HK-2 (cell line): Measurements from ENCODE around the gene ZFYVE9.
A peak's percentile ranks its signal among the peaks of the same experiment; 100 is the strongest.
"Not testable (repeated sequence)": the region's sequence is repeated elsewhere in the genome, so short reads cannot be mapped to it uniquely, and the experiment has no call there.

Experiments used
- DNase-seq: peaks from one replicate; pipeline ENCODE4 v3.0.0-alpha.2; 2018; ENCODE audit not compliant: unreplicated experiment

Gene ZFYVE9, protein sequence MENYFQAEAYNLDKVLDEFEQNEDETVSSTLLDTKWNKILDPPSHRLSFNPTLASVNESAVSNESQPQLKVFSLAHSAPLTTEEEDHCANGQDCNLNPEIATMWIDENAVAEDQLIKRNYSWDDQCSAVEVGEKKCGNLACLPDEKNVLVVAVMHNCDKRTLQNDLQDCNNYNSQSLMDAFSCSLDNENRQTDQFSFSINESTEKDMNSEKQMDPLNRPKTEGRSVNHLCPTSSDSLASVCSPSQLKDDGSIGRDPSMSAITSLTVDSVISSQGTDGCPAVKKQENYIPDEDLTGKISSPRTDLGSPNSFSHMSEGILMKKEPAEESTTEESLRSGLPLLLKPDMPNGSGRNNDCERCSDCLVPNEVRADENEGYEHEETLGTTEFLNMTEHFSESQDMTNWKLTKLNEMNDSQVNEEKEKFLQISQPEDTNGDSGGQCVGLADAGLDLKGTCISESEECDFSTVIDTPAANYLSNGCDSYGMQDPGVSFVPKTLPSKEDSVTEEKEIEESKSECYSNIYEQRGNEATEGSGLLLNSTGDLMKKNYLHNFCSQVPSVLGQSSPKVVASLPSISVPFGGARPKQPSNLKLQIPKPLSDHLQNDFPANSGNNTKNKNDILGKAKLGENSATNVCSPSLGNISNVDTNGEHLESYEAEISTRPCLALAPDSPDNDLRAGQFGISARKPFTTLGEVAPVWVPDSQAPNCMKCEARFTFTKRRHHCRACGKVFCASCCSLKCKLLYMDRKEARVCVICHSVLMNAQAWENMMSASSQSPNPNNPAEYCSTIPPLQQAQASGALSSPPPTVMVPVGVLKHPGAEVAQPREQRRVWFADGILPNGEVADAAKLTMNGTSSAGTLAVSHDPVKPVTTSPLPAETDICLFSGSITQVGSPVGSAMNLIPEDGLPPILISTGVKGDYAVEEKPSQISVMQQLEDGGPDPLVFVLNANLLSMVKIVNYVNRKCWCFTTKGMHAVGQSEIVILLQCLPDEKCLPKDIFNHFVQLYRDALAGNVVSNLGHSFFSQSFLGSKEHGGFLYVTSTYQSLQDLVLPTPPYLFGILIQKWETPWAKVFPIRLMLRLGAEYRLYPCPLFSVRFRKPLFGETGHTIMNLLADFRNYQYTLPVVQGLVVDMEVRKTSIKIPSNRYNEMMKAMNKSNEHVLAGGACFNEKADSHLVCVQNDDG (N-terminal part only)

GRCh38 chr1:52141513-52142219, at the start of gene ZFYVE9:
TSS of gene ZFYVE9 (plus strand) at chr1:52142089. CDS start at chr1:52233207, 91,118 bp downstream.
- DNase-seq: peak; percentile 79

- not testable (repeated sequence) for DNase-seq
These were observed 47.6 kb upstream of the ZFYVE9 start for GRCh38 chr1:52094300-52094699.

DNA sequence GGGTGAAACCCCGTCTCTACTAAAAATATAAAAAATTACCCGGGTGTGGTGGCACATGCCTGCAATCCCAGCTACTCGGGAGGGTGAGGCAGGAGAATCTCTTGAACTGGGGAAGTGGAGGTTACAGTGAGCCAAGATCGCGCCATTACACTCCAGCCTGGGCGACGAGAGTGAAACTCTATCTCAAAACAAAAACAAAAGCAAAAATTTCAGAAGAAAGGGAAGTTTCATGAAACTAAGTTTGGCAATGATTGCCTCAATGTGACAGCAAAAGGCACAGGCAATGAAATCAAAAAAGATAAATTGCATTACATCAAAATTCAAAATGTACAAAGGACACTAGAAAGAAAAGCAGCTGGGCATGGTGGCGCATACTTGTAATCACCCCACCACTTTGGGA, 45.7 kb upstream of the ZFYVE9 start:
- DNase-seq: no peak

DNA sequence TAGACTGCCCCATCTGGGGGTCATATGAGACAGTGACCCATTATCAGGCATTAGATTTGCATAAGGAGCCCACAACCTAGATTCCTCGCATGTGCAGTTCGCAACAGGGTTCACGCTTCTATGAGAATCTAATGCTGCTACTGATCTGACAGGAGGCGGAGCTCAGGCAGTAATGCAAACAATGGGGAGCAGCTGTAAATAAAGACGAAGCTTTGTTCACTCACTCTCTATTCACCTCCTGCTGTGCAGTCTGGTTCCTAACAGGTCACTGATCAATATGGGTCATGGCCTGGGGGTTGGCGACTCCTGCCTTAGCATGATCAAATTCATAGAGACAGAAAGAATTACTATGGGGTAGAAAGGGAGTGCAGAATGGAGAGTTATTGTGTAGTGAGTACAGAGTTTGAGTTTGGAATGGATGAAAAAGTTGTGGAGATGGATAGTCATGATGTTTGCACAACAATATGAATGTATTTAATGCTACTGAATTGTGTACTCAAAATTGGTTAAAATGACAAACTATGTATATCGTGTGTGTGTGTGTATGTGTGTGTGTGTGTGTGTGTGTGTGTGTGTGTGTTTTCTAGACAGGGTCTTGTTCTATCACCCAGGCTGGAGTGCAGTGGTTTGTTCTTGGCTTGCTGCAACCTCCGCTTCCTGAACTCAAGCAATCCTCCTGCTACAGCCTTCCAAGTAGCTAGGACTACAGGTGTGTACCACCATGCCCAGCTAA, 43.6 kb upstream of the ZFYVE9 start:
- no peak for DNase-seq

DNA sequence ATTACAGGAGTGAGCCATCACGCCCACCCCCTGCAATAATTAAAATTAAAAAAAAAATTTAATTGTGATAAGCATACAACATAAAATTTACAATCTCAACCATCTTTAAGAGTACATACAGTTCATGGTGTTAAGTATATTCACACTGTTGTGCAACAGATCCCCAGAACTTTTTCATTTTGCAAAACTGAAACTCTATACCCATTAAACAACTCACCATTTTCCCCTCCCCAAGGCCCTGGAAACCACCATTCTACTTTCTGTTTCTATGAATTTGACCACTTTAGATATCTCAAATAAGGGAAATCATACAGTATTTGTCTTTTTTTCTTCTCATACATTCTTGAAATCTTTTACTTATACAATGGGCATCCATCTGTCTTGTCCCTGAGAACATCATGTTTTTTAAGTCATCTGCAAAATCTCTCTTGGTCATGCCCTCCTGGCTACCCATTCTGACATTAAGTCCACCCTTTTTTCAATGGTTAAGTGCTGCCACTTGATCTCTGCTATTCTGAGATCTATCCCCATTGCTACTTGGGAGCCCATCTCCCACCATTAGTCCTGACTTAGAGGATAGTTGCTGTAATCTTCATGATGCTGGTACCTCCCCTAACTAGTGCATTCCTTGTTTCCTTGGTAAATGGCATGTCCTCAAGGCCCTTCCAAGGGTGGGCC, 39.4 kb upstream of the ZFYVE9 start:
- DNase-seq: no peak

GRCh38 chr1:52111492-52111891, 30.4 kb upstream of the ZFYVE9 start:
- DNase-seq: no peak

DNA sequence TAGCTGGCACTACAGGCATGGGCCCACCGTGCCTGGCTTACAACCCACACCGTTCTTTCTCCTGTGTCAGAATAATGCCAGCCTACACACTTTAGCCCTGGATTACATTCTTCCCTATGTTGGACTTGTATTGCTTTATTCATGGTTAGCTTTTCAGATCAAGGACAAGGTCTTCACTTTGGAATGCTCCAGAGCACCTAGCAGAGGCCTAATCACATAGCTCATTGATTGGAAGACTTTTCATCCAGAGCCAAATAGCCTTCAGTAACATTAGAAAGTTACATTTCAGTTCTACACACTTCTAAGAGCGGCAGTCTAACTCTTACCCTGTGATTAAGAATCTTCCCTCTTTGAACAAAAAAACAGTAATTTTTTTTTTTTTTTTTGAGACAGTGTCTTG, 29.4 kb upstream of the ZFYVE9 start:
- DNase-seq: no peak

GRCh38 chr1:52119301-52120079, 22.4 kb upstream of the ZFYVE9 start:
- no peak for DNase-seq

DNA sequence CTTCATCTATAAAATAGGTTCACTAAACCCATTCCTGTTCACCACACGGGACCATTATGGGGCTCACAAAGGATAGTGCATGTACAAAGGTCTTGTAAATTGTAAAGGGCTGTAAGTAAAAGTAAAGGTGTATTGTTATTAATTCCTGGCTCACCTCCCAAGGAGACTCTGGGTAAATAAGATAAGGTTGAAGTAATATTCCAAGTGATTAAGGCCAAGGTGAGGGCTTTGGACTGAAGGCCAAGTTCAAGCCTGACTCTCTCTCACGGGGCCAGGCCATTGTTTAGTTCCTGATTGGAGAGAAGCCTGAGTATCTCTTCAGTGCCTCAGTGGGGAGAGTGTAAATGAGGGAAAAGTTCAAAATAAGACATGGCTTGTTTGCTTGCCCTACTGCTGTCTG, 19.5 kb upstream of the ZFYVE9 start:
- no peak for DNase-seq

GRCh38 chr1:52123622-52124021, 18.3 kb upstream of the ZFYVE9 start:
- no peak for DNase-seq

GRCh38 chr1:52125736-52126359, 16.0 kb upstream of the ZFYVE9 start:
- no peak for DNase-seq

DNA sequence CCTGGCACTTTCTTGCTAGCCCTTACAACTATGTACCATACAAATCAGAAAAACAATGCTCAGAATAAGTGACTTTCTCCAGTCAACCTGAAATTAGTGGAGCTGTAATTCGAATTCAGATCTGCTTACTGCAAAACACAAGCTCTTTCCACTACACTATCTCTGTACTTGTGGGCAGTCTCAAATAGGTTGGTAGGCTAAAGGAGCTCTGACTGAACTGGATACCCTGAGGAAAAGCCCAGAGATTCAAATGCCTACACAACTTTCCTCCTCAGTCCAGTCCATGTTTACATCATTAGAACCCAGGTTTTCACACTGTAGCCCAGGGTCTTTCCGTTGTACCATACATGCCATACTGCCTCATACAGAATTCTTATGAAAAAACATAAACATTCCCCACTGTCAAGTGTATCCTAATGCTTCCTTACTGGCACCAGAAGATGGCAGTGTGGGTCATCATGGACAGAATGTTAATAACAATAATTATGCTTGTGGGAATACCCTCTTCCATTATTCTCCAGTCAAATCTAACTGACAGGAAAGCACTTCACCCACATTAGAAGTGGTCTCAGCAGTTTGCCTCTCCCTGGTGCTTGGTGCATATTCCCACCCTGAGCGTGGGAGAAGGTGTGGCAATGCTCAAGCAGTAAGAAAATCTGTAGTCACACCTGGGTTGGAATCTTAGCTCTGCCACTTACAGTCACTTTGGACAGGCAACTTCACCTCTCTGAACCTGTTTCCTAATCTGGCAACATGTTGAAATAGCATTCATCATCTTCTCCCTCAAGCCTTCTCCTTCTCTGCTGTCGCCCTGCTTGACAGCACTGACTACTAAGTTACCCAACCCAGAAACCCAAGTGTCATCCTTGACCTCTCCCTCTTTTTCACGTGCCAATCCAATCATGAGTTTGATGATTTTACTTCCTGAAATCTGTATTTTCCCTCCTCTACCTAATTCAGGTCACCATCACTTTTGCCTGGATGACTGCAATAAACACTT, 14.4 kb upstream of the ZFYVE9 start:
- no peak for DNase-seq

DNA sequence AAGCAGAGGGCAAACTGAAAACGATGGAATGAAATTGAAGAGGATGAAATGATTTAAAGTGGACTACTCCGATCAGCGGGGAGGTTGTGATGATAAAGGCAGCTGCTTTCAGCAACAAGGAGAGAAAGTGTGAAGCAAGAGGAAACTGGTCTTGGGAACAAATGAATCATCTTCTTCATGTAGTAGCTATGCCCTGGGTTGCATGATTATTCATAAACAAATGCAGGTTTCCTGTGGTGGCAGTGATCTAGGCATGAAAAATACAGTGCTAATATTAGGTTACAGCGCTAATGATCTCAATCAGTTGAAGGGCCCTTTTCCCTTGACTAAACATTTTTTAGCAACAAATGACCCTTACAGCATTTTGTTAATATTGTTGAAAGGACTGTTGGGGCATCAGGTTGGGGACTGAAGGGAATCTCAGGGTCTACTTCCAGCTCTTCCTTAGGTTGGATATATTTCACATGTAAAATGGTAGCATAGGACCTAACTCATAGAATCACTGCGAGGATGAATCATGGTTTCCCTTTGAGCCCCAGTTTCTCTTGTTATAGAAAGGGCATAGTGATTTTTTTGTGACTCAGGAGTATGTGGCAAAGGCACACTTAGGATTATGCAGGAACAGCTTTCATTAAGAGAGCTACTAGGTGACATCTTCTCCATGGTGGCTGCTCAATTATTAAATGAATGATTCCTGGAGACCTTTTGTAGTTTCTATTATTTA, 1.9 kb upstream of the ZFYVE9 start:
- no peak for DNase-seq

DNA sequence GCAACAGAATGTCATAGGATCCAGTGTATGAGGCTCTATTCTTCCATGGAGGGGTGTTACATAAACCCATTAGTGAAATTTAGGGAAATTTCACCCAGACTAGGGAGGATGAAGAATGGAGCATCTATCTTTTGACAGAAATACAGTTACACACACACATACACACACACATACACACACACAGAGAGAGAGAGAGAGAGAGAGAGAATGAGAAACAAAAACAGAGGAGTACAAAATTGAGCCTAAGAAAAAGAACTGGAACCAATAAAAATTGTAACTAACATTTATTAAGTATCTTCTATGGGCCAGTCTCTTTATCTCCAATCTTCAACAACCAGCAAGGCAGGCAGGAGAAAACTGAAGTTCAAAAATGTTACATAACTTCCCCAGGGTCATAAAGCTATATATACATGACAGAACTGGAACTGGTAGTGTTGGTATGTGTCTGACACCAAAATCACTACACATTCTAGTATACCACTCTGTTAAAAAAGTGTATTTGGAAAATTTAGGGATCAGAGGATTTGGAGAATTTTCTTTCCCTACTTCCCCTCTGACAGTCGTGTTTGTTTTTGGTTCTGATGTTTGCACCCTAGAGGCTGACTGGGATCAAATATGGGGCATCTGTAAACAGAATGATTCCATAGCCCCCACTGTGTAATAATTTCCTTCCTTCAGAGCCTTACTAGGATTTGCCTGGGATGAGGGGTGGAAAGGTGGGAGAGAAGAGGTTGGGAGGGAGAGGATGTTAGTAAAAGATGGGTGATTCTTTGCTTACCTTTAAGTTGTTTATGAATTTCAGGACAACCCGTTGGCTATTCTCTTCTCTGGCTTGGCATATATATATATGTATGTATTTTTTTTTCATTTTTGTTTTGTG, 1.0 kb upstream of the ZFYVE9 start:
- no peak for DNase-seq

GRCh38 chr1:52142220-52143183, 613 bp downstream of the ZFYVE9 start:
- peak; percentile 66 for DNase-seq
